Coronary artery (tissue), 2 donors: Measurements from ENCODE around the gene CLDN5.

Source experiments
- DNase-seq: peaks from one replicate; pipeline ENCODE4 v3.0.0-alpha.2; 2017; ENCODE audit warnings: low spot score
- H3K27ac ChIP-seq, 2 donors: fragments of 200-600 bp; sonication (generic); one replicate each; pipeline ENCODE4 v1.5.1; 2016 to 2019
- H3K4me3 ChIP-seq: fragments of 200-600 bp; sonication (generic); 2 replicates; pipeline ENCODE4 v1.5.1; 2016; ENCODE audit warnings: mild to moderate bottlenecking, moderate library complexity
- TF ChIP-seq, protein P1 (sequence below): fragments of 200-600 bp; sonication (generic); IDR thresholded peaks from one replicate; pipeline ENCODE4 v1.5.1; 2019; ENCODE audit warnings: antibody characterized with exemption

Gene CLDN5

DNA sequence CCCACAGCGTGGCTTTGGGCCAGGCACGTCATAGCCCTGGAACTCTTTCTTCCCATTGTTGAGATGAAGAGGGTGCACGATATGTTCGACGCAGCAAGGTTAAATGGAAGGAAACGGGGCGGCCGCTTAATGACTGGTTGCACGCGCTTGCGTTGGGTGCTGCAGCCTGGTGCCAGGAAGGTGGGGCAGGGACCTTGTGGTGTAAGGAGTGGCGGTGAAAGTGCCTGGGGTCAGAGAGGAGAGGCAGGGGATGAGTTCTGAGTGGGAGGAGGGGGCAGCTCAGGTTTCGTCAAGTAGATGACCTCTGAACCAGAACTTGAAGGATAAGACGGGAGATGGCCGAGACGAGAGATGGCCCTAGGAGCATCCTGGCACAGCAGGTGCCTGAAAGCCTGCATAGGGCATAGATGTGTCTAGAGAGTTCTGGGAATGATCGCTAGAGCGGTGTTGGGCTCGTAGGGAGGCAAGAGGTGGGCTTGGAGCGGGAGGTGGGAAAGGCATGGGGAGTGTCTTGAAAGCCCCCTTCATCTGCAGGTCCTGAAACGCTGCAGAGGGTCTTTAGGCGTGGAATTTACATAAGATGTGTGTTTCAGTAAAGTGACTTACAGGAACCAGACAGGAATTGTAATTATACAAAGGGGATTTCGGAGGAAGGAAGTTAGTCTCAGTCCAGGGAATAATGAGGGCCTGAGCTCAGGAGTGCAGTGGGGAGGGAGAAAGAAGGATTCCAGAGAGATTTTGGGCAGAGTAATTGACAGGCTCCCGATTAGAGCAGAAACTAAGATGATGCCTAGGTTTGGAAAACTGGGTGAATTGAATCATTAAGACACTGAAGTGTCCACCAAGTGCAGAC lies 43.2 kb upstream of the CLDN5 start:
- H3K27ac ChIP-seq: peak overlapping the region in 1 of 2 donors; percentile 25
- DNase-seq: no peak
- H3K4me3 ChIP-seq: no peak overlapping the region
- TF ChIP-seq, protein P1, sequence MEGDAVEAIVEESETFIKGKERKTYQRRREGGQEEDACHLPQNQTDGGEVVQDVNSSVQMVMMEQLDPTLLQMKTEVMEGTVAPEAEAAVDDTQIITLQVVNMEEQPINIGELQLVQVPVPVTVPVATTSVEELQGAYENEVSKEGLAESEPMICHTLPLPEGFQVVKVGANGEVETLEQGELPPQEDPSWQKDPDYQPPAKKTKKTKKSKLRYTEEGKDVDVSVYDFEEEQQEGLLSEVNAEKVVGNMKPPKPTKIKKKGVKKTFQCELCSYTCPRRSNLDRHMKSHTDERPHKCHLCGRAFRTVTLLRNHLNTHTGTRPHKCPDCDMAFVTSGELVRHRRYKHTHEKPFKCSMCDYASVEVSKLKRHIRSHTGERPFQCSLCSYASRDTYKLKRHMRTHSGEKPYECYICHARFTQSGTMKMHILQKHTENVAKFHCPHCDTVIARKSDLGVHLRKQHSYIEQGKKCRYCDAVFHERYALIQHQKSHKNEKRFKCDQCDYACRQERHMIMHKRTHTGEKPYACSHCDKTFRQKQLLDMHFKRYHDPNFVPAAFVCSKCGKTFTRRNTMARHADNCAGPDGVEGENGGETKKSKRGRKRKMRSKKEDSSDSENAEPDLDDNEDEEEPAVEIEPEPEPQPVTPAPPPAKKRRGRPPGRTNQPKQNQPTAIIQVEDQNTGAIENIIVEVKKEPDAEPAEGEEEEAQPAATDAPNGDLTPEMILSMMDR: no peak

DNA sequence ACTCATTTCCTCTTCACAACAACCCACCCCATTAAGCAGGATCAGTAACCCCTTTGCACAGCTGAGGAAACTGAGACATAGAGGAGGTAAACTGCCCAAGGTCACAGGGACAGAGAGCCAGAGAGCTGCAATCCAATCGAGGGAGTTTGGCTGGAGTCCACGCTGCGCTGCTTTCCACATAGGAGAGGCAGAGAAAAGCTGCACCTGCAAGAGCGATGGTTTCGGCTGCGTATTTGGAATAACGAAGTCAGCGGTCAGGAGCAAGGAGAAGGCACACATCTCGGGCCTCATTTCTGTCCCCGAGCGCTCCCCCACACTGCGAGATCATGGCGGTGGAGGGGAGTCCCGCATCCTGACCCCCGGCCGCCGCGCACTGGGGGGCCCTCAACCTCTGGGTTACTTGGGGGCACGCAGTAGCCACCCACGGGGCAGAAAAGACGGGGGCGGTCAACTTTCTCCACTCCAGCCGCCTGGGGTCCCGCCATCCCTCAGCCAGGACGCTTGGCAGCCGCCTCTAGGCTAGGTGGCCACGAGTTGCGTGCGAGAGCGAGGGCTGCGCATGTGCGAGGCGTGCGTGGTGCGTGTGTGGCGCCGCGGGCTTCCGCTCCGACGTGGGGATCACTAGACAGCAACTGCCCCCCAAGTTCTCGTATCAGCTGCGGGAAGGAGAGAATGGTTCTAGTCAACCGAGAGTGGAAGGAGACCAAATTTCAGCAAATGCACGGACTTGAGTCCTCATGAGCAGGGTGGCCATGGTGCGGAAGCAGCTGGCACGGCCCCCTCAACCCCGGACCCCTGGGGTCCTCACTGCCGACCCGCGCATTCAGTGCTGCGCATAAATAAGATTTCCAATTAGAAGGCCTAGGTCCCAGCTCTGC lies 42.3 kb upstream of the CLDN5 start:
- peak overlapping the region in 1 of 2 donors; percentile 22 for H3K27ac ChIP-seq
- TF ChIP-seq, protein P1: no peak
- H3K4me3 ChIP-seq: no peak overlapping the region
- DNase-seq: no peak

DNA sequence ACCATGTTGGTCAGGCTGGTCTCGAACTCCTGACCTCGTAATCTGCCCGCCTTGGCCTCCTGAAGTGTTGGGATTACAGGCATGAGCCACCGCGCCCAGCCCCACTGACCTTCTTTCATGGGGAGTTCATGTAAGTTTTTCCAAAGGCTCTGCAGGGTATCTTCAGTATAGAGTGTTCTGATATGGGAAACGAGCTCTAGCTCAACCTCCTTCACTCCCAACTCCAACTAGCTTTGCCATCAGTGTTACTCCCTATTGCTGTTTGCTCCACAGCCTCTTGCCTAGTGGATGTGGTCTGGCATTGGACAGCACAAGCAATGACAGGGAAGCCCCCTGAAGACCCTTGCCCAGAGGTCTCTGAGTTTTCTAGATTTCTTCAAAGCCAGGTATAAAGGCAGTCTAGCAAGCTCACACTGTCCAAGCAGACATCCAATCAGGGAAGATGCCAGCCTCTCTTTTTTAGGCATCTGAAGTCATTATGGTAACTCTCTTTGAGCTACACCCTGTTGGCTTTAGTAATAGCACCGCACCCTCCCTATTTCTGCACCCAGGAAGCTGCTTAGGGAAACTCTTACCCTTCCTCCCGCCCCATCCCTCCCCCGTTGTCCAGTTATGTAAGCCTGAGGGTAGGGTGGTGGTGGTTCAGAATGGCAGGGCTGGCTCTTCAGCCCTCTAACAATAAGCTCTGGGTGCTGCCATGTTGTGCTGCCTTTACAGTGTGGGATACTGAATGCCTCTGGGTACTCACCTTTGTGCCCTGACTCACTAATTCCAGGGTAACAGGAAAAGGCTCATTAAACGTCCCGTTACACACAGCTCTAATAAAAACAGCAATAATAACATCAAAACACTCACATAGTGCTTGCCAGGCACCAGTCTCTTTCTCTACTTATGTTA lies 41.4 kb upstream of the CLDN5 start:
- H3K4me3 ChIP-seq: no peak overlapping the region
- H3K27ac ChIP-seq: no peak overlapping the region
- TF ChIP-seq, protein P1: no peak
- DNase-seq: no peak

DNA sequence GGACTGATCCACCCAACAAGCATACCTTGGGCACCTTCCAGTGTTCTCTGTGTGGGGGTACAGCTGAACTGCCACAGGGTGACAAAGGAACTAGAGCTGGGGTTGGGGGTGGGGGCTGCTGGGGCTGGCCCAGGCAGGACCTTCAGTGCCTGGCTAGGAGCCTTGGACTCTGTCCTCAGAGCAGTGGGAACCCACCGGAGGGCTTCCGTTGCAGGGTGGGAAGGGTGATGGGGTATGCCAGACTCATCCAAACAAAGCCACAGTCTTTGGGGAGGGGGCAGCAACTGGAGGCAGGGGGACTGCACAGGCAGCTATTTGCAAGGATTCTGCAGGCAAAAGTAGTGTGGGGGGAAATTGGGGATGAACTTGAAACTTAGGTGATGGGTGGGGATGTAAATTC lies 35.7 kb upstream of the CLDN5 start:
- no peak for DNase-seq
- TF ChIP-seq, protein P1: no peak
- no peak overlapping the region for H3K27ac ChIP-seq
- no peak overlapping the region for H3K4me3 ChIP-seq

DNA sequence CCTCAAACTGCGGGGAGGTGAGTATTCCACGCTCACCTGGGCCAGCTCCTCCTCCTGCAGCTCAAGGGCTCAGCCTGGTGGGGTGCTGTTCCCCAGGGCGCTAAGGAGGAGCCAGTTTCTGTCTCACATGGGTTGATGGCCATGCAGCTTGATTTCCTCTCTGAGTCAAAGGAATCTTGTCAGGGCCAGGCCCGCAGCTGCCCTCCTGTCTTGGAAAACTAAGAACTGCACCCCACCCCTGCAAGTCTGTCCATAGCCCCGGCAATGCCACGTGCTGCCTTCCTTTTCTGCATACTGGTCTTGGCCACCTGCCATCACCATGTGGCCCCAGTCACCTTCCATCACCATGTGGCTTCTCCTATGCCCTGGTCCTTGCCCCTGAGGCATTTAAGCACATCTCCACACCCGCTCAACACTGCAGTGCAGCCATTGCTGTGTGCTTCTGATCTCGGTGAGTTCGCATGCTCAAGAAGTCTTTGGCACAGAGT lies 35.2 kb upstream of the CLDN5 start:
- TF ChIP-seq, protein P1: no peak
- no peak overlapping the region for H3K27ac ChIP-seq

DNA sequence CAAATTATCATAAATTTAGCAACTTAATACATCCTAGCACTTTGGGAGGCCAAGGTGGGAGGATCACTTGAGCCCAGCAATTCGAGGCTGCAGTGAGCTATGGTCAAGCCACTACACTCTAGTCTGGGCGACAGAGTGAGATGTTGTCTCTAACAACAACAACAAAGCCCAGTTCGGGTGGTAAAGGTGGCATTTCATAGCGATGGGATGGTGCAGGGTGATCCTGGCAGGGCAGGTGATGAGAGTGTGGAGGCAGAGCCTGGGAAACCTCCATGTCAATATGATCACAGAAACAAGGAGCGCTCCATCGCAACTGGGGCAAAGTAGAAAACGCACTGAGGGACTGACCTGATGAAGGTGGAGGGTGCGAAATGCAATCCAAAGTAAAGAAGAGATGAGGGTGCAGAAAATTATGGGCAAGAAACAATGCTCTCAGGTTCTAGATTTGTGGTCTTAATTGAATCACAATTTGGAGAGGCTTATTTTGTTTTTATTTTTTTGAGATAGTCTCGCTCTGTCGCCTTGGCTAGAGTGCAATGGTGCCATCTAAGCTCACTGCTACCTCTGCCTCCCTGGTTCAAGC lies 32.8 kb upstream of the CLDN5 start:
- no peak overlapping the region for H3K4me3 ChIP-seq
- TF ChIP-seq, protein P1: no peak
- no peak overlapping the region for H3K27ac ChIP-seq
- DNase-seq: no peak

More for the DNA sequence above, 35.2 kb upstream of the CLDN5 start:
- DNase-seq: no peak
- no peak overlapping the region for H3K4me3 ChIP-seq
